ENCODE results near the gene GABRP.
"Not testable (repeated sequence)": the region's sequence is repeated elsewhere in the genome, so short reads cannot be mapped to it uniquely, and the experiment has no call there.

GABRP gene, protein sequence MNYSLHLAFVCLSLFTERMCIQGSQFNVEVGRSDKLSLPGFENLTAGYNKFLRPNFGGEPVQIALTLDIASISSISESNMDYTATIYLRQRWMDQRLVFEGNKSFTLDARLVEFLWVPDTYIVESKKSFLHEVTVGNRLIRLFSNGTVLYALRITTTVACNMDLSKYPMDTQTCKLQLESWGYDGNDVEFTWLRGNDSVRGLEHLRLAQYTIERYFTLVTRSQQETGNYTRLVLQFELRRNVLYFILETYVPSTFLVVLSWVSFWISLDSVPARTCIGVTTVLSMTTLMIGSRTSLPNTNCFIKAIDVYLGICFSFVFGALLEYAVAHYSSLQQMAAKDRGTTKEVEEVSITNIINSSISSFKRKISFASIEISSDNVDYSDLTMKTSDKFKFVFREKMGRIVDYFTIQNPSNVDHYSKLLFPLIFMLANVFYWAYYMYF

DNA sequence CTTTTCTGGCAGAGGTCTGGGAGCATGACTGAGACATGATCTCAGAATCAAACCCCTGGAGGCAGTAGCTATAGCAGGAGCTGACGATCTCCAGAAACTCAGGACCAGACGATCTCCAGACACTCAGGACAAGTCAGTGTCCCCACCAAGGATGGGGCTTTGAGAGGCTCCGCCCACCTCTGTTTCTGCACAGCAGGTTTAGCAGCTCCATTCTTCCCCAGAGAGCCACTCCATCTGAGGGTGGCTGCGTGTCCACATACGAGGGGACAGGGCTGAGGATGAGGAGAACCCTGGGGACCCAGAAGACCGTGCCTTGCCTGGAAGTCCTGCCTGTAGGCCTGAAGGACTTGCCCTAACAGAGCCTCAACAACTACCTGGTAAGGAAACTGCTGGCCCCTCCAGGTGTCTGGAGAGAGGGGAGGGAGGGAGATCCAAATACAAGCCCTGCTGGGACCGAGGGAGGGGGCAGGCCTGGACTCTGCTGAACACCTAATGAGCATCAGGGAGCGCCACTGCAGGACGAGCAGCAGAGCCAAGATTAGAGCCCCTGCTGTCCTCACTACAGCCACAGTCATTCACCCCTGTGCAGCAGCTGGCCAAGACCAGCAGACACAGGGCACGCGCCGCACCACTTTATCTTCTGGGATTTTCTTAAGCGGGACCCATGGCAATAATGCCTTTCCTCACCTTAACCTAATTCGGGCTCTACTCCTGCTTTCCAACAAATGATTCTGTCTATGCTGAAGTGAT is at the start of gene GABRP:
TSS of gene GABRP (plus strand) at position 228 of the 750 bp plus-strand sequence. CDS start 4,891 bp downstream, outside the sequence.
- no peak for DNase-seq

DNA sequence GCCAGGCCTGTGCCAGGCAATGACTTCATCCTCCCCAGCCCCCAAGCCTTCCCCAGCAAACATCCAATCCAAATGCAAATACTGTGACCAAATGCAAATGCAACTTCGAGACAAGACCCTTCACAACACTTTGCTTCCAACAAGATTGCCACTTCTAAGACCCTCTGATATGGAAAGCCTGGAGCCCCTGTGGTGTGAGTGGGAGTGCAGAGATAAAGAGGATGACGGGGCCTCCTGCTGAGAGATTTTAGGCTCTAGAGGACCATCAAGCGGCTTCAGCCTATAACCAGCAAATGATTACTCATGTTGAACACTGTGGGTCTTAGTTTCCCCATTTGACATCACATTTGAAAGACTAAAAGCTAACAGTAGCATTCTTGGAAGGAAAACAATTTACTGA is 46.6 kb upstream of the GABRP start:
- no peak for DNase-seq

DNA sequence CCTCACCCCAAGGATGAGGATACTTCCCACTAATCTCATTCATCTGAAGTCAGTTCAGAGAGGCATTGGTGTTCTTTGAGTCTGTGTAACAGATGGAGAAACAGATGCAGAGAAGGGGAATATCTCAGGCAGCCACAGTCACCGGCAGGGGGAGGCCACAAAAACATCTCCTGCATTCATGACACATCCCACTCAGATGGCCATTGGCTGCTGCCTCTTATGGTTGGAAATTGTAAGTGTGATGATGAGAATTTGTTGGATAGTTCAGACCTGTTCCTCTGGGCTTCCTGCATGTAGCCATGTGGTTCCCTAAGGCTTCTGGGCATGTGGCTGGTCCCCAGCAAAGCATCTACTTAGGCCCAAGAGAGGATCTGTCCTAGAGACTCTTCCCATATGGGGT is 45.9 kb upstream of the GABRP start:
- no peak for DNase-seq

DNA sequence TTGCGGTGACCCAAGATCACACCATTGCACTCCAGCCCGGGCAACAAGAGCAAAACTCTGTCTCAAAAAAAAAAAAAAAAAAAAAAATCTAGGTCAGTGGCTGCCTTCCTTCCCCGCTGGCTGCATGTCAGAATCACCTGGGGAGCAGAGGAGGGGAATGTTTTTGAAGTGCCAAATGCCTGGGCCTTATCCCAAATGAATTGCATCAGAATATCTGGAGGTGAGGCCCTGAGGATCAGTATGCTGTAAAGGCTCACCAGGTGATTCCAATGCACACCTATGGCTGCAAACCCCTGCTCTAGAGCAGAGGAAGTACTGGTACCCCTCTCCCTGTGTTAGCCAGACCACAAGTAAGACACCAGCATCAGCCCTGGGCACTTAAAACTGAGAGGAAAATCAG is 44.7 kb upstream of the GABRP start:
- DNase-seq, result no peak

DNA sequence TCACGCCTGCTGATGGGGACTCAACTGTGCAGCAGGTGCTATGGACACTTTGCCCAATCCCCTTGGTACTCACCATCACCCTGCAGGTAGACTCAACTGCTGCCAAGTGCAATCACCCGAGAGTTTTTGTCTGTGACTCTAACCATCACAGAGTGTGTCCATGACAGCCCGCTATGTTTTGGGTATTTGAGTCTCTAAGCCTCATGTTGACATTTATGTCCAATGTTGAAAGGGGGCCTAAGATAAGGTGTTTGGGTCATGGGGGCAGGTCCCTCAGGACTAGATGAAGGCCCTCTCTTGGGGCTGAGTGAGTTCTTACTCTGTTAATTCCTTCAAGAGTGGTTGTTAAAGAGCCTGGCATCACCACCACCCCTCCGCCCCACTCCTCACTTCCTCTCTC is 44.1 kb upstream of the GABRP start:
- DNase-seq, result no peak

DNA sequence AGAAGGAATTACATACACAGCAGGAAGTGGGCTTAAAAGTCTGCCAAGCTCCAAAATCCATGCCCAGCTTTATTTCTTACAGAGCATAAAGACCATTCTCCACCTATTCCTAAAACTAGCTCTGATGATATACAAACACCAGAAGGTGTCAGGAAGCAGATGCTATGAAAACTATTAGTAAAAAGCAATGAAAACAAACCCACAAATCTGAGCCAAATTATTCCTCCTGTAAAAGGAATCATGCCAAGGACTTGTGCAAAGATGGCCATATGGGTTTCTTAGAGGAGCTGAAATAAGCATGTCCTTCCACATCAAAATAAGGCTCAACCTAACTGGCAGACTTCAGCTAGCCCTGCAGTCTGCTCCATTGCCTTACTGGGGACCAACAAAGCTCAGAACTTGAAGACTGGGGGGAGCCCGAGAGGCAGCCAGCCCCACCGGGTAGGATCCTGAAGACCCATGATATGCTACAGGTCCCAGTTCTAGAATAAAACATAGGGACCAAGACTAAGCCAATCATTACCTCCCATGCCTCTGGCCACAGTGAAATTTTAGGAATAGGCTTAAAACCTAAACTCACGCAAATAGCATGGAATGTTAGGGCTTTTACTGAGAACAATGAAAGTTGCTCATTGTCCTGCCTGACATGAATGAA is 42.8 kb upstream of the GABRP start:
- no peak for DNase-seq

DNA sequence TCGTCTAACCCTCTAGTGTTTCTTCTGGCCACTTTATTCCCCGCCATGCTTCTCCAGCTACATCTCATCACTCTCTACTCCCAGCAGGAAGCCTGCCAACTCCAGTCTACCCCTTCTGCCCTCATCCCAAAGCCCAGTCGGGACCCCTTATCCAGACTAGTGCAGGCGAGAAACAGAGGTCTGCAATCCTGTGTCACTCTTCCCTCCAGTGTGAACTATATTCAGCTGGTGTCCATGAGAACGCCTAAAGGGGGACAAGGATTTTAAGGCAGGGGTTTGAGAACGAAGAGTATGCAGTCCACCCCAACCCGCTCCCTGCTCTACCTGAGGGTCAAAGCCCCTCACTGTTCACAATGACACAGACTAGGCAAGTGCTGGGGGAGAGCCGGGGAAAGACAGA is 41.7 kb upstream of the GABRP start:
- no peak for DNase-seq

DNA sequence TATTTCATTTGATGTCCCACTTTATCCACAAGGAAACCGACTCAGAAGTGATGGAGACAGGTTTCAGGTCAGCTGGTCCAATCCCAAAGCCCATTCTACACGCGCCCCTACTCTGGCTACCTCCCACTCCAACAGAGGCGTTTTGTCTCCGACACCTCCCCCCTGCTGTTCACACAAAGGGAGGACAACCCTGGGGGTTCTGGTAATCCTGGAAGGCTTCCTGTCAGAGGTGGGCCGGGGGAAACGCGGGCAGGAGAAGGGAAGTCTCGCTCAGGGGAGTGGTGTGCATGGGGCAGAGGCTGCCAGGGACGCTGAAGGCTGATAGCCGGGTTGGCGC is 39.7 kb upstream of the GABRP start:
- DNase-seq, result no peak

DNA sequence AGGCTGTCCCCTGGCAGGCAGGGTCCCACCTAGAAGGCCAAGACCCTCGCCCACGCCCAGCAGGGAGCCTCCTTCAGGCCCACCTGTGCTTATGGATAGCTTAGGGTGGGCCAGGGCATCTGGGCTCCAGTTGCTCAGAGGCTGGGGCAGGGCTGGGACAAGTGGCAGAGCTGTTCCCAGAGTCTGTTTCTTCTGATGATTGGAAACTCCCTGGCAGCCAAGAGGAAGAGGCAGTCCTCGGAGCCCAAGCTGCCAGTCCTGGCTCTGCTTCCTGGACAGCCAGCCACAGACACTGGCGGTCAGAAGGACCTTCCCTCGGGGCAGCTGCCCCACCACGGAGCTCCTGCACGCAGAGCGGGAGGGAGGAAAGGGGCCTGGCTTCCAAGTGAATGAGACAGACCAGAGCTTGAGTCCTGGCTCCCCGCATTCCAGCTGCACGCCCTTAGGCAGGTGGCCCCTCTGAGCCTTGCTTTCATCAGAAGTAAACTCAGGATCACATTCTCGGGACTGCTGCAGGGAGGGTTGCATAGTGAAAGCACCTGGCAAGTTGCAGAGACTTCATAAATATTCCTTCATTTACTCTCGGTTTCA is 37.9 kb upstream of the GABRP start:
- DNase-seq, result no peak

DNA sequence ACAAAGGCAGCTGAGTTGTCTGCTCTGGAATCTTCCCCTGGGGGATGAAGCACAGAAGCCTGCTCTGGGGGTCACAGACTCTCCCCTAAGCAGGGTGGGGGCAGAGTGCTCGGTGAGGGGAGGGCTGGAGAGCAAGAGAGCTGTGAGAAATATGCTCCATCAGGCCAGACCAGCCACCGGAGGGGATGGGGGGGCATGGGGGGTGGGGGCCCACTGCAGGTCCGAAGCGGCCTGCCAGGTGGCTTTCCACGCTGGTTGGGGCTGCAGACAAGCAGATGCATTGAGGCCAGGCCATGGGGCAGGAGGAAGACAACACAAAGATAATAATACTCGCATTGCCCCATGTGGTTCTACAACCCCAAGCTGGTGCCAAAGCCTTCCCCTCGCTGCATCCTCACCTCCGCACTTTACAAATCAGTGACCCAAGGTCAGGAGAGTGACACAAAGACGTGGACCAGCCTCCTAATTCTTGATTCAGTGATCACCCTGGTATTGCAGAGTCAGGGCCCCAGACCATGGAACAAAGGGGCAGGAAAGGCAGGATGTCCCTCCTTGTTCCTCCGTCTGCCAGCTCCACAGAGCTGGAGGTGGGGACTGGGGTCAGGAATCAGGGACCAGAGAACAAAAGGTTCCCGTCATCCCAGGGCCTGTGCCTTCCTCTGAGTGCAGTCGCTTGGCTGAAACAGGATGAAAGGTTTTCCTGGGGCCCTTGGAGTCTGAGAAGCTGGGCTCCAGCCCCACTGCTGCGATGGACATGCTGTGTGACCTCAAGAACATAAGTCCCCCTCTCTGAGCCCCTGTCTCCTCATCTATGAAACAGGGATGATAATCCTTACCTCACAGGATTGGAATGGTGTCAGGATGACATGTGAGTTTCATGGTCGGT is 37.2 kb upstream of the GABRP start:
- DNase-seq, result no peak

DNA sequence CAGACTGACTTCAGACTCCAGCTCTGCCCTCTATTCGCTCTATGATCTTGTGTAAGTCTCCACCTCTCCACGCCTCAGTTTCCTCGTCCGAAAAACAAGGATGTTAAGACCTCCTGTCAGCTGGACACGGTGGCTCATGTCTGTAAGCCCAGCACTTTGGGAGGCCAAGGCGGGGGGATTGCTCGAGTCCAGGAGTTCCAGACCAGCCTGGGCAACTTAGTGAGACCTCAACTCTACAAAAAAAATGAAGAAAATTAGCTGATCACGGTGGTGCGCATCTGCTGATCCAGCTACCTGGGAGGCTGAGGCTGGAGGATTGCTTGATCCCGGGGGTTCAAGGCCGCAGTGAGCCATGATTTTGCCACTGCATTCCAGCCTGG is 36.6 kb upstream of the GABRP start:
- no peak for DNase-seq

DNA sequence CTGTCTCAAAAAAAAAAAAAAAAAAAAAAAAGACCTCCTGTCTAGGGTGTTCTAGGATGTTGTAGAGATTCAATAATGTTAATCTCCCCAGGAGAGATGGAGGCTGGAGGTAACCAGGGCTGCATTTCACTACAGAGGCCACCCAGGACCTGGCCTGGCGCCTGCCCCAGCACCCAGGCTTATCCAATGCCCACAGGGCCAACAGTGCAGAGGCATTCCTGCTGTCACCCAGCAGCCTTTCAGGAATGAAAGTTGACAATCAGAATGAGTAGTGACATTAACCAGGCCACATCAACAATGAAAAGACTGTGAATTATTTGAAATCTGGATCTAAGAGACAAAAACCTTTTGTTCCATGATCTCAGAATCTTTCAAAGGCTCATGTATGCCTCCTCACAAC is 36.2 kb upstream of the GABRP start:
- no peak for DNase-seq

DNA sequence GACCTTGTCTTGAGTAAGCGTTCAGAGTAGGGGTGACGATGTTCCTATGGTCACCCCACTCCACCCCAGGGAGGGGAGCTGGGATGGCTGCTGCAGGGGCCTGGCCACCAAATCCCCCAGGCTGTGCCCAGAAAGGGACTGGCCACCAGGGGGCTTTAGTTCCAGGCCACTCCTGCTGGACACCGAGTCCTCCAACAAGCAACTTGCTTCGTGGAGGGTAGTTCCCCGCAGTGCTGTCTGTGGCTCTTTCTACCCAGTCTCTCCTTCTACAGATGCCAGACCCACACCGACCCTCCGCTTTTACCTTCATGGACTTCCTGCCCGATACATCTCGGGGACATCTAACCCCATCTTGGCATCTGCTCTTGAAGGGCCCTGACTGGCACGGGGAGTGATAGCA is 35.7 kb upstream of the GABRP start:
- DNase-seq, result no peak

DNA sequence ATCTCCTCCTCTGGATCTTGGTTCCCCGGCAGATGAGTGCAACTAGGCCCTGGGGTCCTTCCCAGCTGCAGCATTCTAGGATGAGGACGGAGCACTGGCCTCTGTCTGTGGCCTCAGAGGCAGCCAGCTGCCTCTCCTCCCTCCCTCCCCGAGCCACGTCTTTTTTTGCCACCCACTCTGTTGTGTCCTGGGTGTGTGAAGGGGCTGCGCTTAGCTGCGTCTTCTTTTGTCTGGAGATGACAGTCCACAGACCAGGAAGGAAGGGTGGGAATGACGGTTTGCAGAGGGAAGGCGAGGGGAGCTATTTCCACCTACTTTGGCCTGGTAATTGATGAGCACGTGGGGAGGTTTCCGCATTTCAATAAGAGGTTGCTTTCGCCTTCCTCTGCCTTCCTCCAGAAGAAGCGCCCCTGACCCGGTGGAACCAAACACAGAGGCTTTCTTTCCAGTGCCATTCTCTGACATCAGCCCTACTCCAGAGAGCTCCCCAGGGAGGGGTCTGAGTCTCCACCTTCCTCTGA is 34.5 kb upstream of the GABRP start:
- DNase-seq, result no peak

DNA sequence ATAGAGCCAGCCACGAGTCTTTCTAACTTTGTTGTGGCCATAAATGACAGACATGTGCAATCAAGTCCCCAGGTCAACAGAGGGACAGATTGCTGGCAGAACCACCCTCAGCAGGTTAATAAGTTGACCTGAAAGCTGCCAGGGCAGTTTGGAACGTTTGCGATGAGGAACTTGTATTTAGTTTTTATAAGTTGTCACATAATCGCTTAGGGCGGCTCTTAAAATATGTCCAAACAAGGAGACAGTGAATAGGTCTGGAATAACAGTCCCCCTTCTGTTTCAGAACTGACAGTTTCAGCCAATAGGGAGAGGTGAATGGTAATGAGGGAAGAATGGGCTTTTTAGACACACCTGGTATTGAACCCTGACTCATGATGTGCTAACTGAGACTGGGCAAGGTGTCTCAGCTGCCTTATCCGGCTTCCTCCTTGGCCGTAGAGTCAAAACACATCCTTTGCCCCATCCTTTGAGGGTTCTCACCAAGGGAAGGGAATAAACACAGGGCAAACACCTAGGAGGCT is 33.6 kb upstream of the GABRP start:
- no peak for DNase-seq

DNA sequence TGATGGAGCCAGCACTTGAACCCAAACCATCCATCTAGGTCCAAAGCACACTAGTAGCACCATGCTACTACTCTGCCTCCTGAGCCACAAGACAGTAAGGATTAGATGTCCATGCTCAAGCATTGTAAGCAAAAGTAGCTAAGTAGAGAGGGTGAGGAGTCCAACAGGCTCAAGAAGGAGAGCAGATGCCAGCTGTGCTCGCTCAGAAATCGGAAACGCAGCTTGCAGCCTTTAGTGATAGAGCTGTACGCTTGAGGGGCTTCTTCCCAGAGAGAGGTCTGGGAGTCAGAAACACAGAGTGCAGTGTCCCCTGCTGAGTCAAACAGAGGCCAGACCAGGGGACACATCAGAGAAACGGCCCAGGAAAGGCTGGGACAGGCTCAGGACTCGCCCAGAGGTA is 32.7 kb upstream of the GABRP start:
- no peak for DNase-seq

DNA sequence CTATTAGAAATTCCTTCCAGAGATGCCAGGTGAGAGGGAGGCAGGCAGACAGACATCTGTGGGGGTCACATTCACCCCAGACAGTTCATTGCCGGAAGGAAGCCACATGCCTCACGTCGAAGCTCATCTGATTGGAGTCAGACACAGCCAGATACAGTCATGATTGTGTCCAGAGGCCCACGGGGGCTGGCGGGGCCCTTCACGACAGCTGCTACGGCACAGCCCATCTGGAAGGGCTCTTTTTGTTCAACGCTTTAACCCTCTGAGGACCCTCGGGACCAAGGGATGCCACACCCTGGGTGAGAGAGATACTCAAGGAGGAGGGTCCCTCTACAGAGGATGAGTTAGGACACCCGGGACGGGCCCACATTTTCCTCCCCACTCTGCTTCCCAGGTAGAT is 31.9 kb upstream of the GABRP start:
- DNase-seq, result no peak

DNA sequence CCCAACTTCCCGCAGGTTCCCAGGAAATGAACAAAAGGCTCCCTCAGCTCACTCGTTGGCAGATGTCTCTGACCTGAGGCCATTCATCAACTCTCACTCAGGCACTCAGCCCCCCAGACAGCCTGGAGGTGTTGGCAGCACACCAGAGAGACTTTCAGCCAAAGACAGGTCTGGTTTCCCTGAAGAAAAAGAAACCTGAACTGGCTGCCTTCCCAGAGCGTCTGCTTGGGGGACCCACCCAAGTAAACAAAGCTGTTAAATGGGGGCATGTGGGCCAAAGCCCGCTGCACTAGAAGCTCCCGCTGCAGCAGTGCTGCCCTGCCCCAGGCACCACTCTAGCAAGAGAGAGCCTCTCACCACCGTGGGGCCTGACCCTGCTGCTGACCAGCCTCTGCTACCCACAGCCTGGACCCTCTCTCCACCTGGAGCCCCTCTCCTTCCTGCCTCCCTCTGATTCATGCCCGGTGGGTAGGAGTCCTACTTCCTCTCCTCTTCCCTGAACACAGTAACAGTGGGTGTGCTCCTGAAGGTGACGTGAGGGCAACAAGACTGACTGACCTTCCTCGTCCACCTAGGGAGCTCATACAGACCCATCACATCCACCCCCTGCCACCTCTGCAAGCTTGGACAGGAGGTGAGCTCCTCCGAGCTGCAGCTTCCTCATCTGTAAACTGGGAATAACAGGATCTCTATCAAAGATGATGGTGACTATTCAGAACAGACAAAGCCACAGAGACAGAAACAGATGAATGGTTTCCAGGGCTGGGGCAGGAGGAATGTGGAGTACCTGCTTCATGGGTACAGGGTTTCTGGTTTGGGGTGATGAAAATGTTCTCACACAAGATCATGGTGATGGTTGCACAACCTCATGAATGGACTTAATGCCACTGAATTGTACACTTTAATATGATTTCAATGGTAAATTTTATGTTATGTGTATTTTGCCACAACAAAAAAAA is 31.0 kb upstream of the GABRP start:
- DNase-seq, result no peak

DNA sequence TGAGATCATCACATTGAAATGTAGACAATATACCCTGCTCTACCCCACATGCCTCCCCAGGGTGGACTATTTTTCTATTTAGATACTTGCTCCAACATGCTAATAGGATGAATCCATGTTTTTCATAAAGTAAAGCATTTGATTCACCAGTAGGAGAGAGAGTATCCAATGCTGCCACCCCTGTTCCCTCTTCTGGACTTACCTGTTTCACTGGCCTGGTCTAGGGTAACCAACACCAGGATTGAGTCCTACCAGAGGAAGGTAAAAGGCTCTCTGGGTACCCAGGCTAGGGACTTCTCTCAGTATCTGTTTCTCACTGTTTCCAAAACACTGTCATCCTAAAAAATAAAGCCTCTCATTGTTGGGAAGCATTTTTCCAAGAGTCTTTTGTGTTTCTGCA is 30.2 kb upstream of the GABRP start:
- no peak for DNase-seq

DNA sequence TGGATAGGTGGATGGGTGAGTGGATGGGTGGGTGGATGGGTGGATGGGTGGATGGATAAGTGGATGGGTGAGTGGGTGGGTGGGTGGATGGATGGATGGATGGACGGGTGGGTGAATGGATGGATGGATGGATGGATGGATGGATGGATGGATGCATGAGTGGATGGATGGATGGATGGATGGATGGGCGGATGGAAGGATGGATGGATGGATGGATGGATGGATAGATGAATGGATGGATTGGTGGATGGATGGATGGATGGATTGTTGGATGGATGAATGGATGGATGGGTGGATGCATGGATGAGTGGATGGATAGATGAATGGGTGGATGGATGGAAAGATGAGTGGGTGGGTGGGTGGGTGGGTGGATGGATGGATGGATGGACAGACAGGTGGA is 29.0 kb upstream of the GABRP start:
- not testable (repeated sequence) for DNase-seq
